ENCODE results near the gene NHLRC2. TPM values are rescaled to one million over a fixed set of nuclear protein-coding genes. Genes with fewer than 3 reads are reported as not detected.

The NHLRC2 gene
- total and polyA plus RNA-seq, 2 experiments from 2014 or later = 15.5 to 28.1 TPM

DNA sequence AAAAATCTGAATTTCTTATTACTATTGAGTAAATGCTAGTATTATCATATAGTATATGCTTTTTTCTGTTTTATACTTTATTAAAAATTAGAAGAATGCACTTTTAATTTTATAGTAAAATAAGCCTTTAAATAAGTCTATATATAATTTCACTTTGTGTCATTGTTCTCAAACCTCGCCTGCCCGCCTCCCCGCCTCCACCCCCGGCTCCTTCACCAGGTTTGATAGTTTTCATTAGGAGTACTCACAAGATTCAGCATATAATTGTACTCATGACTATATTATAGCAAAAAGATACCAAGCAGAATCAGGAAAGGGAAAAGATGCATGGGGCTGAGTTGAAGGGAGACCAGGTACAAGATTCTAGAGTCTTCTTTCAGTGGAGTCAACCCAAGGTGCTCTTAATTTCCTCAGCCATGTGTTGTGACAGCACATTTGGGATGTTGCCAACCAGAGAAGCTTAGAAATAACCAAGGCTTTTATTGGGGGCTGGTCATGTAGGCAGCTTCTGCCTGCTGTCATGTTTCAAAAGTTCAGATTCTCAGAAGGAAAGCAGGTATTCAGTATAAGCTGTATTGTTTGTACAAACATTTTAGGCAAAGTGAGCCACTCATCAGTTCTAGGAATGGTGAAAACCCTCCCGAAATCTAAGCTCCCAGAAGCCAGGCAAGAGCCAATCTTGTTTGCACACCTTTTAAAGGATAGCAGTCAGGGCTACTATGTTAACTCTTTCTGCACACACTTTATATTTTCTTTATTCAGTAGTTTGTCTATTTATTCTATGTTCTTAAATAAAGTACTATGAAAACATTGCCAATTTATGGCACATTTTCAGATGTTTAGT lies 12.3 kb downstream of the NHLRC2 start (continued):
- TF ChIP-seq REST (IDR thresholded peaks at IDR 0.05; ENCODE audit: unreplicated experiment) (no peak), EZH2phosphoT487 (IDR thresholded peaks at IDR 0.05; ENCODE audit: unreplicated experiment) (no peak)

DNA sequence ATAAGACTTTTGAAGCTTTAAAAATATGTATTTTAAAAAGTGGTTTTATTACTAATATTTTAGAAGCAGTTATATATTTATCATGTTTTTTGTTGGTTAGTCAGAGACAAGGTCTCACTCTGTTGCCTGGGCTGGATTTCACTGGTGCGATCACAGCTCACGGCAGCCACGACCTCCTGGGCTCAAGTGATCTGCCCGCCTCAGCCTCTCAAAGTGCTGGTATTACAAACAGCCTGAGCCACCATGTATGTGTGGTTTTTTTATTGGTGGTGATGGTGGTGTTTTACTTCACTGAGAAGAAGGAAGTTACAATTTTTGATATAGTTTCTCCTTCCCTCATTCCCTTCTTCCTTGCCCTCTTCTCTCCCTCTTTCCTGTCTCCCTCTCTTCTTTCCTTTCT lies 13.4 kb downstream of the NHLRC2 start:
- no peaks in the 10 kb centered on the region for H3K27me3 ChIP-seq (ENCODE audit: insufficient read depth)
- H3K4me1 Mint-ChIP-seq = no peaks in the 10 kb centered on the region
- no peaks in the 10 kb centered on the region for H3F3A ChIP-seq (replicated peaks; ENCODE audit: low read depth)
- H2AFZ ChIP-seq = no peak overlapping the region
- H3K4me3 Mint-ChIP-seq = no peak overlapping the region
- H3K9me3 Mint-ChIP-seq = peaks cover 8% of the 10 kb centered on the region; the same call in 2 of the 3 replicates
- no peak overlapping the region for H3K27ac Mint-ChIP-seq
- H3K36me3 ChIP-seq (ENCODE audit: insufficient read depth) = no peaks in the 10 kb centered on the region
- no peaks in the 10 kb centered on the region for H3K4me1 ChIP-seq (ENCODE audit: insufficient read depth)
- no peak for TF ChIP-seq POLR2AphosphoS5 (IDR thresholded peaks at IDR 0.05; ENCODE audit: low read depth)
- TF ChIP-seq, protein P1, sequence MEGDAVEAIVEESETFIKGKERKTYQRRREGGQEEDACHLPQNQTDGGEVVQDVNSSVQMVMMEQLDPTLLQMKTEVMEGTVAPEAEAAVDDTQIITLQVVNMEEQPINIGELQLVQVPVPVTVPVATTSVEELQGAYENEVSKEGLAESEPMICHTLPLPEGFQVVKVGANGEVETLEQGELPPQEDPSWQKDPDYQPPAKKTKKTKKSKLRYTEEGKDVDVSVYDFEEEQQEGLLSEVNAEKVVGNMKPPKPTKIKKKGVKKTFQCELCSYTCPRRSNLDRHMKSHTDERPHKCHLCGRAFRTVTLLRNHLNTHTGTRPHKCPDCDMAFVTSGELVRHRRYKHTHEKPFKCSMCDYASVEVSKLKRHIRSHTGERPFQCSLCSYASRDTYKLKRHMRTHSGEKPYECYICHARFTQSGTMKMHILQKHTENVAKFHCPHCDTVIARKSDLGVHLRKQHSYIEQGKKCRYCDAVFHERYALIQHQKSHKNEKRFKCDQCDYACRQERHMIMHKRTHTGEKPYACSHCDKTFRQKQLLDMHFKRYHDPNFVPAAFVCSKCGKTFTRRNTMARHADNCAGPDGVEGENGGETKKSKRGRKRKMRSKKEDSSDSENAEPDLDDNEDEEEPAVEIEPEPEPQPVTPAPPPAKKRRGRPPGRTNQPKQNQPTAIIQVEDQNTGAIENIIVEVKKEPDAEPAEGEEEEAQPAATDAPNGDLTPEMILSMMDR (conservative IDR thresholded peaks at IDR 0.05; ENCODE audit: low read depth in 2 of 2) = no peak
- TF ChIP-seq, protein P2, sequence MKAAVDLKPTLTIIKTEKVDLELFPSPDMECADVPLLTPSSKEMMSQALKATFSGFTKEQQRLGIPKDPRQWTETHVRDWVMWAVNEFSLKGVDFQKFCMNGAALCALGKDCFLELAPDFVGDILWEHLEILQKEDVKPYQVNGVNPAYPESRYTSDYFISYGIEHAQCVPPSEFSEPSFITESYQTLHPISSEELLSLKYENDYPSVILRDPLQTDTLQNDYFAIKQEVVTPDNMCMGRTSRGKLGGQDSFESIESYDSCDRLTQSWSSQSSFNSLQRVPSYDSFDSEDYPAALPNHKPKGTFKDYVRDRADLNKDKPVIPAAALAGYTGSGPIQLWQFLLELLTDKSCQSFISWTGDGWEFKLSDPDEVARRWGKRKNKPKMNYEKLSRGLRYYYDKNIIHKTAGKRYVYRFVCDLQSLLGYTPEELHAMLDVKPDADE (IDR thresholded peaks at IDR 0.05) = no peak
- TF ChIP-seq JUNB (IDR thresholded peaks at IDR 0.05; ENCODE audit: unreplicated experiment) = no peak
- no peak for TF ChIP-seq EZH2 (IDR thresholded peaks at IDR 0.05; ENCODE audit: low read depth, unreplicated experiment)
- peaks cover 70% of the 10 kb centered on the region for H3K79me2 ChIP-seq (replicated peaks; ENCODE audit: insufficient read depth)
- H3K9me2 ChIP-seq (ENCODE audit: insufficient read depth) = no peaks in the 10 kb centered on the region
- DNase-seq (ENCODE audit: low spot score) (no peak), ATAC-seq (no peak)
- no peaks in the 10 kb centered on the region for H3K27me3 Mint-ChIP-seq (ENCODE audit: insufficient read depth, low read depth, poor library complexity)
- H3K4me3 ChIP-seq = no peak overlapping the region
- H4K20me1 ChIP-seq (replicated peaks; ENCODE audit: insufficient read depth) = peaks cover 8% of the 10 kb centered on the region; the same call in 1 of the 2 replicates
- H3K36me3 Mint-ChIP-seq (ENCODE audit: low read depth) = peaks cover 25% of the 10 kb centered on the region
- H3K27ac ChIP-seq (ENCODE audit: low read depth) = no peak overlapping the region
- H3K4me2 ChIP-seq = no peak overlapping the region

Measured in GM23338 (cell line).